ENCODE measurements around the gene NTRK2. TPM values are rescaled to one million over a fixed set of nuclear protein-coding genes. Genes with fewer than 3 reads are reported as not detected.

NTRK2 gene
- total RNA-seq, 2 donors from 2014 or later, result 11.9 to 30.1 TPM

DNA sequence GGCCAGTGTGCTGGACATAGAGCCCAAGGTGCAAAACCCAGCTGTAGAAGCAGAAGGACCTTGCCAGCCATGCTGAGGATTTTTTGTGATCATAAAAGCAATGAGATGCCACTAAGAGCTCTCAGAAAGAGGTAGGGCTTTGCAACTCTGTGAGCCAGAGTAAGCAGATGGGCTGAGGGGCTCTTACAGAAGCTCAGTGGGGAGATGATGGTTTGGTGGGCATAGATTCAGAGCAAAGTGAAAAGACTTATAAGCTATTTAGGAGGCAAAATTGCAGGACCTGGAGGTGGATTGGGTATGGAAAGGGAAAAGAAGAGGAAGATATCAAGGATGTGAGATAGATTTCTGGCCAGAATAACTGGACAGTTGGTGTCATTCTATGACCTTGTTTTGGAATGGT, 302.0 kb downstream of the NTRK2 start:
- Histone ChIP-seq H3K27ac (no peak overlapping the region), H3K9me3 (no peaks in the 10 kb centered on the region), H3K4me1 (no peaks in the 10 kb centered on the region), H3K36me3 (no peaks in the 10 kb centered on the region), H3K27me3 (no peaks in the 10 kb centered on the region), H3K4me3 (no peak overlapping the region)
- TF ChIP-seq, protein P1, sequence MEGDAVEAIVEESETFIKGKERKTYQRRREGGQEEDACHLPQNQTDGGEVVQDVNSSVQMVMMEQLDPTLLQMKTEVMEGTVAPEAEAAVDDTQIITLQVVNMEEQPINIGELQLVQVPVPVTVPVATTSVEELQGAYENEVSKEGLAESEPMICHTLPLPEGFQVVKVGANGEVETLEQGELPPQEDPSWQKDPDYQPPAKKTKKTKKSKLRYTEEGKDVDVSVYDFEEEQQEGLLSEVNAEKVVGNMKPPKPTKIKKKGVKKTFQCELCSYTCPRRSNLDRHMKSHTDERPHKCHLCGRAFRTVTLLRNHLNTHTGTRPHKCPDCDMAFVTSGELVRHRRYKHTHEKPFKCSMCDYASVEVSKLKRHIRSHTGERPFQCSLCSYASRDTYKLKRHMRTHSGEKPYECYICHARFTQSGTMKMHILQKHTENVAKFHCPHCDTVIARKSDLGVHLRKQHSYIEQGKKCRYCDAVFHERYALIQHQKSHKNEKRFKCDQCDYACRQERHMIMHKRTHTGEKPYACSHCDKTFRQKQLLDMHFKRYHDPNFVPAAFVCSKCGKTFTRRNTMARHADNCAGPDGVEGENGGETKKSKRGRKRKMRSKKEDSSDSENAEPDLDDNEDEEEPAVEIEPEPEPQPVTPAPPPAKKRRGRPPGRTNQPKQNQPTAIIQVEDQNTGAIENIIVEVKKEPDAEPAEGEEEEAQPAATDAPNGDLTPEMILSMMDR (IDR thresholded peaks at IDR 0.05), result no peak
- no peak for DNase-seq (ENCODE audit: low spot score)

DNA sequence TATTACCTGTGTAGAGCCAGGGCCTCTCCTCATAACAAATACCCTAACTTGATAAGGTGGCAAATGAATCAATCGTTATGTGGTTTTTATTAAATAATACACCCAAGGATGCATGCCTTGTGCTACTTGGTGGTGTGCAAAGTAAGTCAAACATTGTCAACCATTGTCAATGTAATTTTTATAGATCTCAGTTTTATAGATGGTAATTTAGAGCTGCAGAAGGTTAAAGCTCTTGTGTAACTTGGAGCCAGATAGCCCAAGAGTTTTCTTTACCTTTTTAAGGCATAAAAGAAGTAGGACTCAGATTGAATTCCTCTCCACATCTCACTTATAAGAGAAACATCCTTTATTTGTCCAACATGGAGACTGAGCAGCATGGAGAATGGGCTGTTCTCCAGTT, 304.7 kb downstream of the NTRK2 start:
- Histone ChIP-seq H3K9me3 (no peaks in the 10 kb centered on the region), H3K27ac (no peak overlapping the region), H3K36me3 (no peaks in the 10 kb centered on the region), H3K4me1 (no peaks in the 10 kb centered on the region), H3K27me3 (no peaks in the 10 kb centered on the region), H3K4me3 (no peak overlapping the region)
- TF ChIP-seq, protein P1 (IDR thresholded peaks at IDR 0.05), result no peak
- no peak for DNase-seq (ENCODE audit: low spot score)

DNA sequence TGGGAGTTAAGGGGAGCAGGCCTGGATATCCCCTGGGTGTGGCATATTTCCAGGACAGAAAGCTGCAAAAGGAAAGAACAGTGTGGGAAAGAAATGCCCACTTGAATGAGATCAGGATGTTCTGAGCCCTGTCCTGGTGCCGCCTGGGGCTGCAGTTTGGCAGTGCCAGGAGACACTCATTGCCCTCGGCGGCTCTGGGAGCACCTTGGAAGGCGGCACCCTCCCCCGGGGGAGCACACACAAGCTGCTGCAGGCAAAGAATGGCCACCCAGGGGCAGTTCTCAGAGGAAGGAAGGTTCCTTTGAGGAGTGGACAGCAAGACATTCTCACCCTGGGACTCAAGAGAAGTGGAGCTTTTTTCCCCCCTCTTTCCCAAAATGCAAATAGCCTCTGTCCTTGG, 305.3 kb downstream of the NTRK2 start:
- Histone ChIP-seq H3K27ac (no peak overlapping the region), H3K9me3 (no peaks in the 10 kb centered on the region)
- TF ChIP-seq, protein P1 (IDR thresholded peaks at IDR 0.05), result no peak

DNA sequence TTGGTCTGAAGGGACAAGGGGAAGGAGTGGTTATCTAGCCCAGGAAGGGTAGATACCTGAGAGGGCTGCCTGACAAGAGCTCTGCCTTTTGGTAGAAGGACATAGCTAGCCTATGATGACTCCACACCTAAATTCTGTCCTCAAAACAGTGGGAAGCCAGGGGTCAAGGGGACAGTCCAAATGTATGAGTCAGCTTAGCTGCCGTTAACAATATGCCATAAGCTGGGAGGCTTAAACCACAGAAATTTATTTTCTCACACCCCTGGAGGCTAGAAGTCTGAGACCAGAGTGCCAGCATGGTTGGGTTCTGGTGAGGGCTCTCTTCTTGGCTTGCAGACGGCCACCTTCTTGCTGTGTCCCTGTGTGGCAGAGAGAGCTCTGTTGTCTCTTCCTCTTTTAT, 306.4 kb downstream of the NTRK2 start:
- Histone ChIP-seq H3K27ac (no peak overlapping the region), H3K9me3 (no peaks in the 10 kb centered on the region)
- DNase-seq (ENCODE audit: low spot score), result no peak

More for the DNA sequence above, 305.3 kb downstream of the NTRK2 start:
- DNase-seq (ENCODE audit: low spot score), result no peak
- H3K36me3 ChIP-seq, result no peaks in the 10 kb centered on the region
- no peaks in the 10 kb centered on the region for H3K27me3 ChIP-seq
- H3K4me3 ChIP-seq, result no peak overlapping the region
- no peaks in the 10 kb centered on the region for H3K4me1 ChIP-seq

DNA sequence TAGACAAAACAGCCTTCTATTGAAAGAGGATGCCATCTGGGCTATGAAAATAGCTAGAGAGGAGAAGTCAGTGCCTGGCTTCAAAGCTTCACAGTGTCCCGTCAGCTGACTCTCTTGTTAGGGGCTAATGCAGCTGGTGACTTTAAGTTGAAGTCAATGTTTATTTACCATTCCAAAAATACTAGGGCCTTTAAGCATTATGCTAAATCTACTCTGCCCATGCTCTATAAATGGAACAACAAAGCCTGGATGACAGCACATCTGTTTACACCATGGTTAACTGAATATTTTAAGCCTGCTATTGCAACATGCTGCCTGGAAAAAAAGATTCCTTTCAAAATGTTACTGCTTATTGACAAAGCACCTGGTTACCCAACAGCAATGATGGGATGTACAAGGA, 309.1 kb downstream of the NTRK2 start:
- TF ChIP-seq, protein P1 (IDR thresholded peaks at IDR 0.05), result no peak
- H3K36me3 ChIP-seq, result no peaks in the 10 kb centered on the region
- H3K27me3 ChIP-seq, result no peaks in the 10 kb centered on the region

More for the DNA sequence above, 306.4 kb downstream of the NTRK2 start:
- Histone ChIP-seq H3K36me3 (no peaks in the 10 kb centered on the region), H3K4me1 (no peaks in the 10 kb centered on the region), H3K4me3 (no peak overlapping the region), H3K27me3 (no peaks in the 10 kb centered on the region)
- TF ChIP-seq, protein P1 (IDR thresholded peaks at IDR 0.05), result no peak

DNA sequence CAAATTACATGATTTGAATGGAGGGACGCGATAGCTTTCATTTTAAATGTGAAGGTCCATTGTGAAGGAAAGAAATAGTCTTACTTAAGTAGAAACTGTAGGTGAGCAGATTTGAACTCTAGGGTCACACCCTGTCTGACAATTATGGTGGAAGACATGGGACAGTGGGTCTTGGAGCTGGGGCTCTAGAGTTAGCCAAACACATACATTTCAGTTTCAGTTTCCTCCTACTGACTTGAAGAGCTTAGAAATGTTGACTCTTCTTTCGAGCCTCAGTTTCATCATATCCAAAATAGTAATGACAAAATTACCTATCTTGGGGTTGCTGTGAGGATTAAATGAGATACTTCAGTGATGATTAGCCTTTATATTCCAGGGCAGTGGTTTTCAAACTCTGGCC, 314.2 kb downstream of the NTRK2 start:
- TF ChIP-seq, protein P1 (IDR thresholded peaks at IDR 0.05), result no peak
- Histone ChIP-seq H3K4me1 (no peaks in the 10 kb centered on the region), H3K36me3 (no peaks in the 10 kb centered on the region), H3K4me3 (no peak overlapping the region), H3K27me3 (no peaks in the 10 kb centered on the region), H3K9me3 (no peaks in the 10 kb centered on the region), H3K27ac (no peak overlapping the region)
- no peak for DNase-seq (ENCODE audit: low spot score)

More for the DNA sequence above, 309.1 kb downstream of the NTRK2 start:
- H3K9me3 ChIP-seq, result no peaks in the 10 kb centered on the region
- H3K4me1 ChIP-seq, result no peaks in the 10 kb centered on the region
- no peak overlapping the region for H3K4me3 ChIP-seq
- H3K27ac ChIP-seq, result no peak overlapping the region
- DNase-seq (ENCODE audit: low spot score), result no peak
